GM19025 (cell line): ENCODE measurements around the gene NIPBL.
"Not testable (repeated sequence)": the region's sequence is repeated elsewhere in the genome, so short reads cannot be mapped to it uniquely, and the experiment has no call there.

Experiments
- ATAC-seq: cut with Tn5 transposase; IDR thresholded peaks from one replicate; pipeline ENCODE4 v1.9.1; 2021; ENCODE audit warnings: mild to moderate bottlenecking, low read depth, moderate library complexity; ENCODE audit not compliant: unreplicated experiment

Gene NIPBL

GRCh38 chr5:36876299-36876964, at the start of gene NIPBL:
NIPBL (plus strand) TSS chr5:36876769; CDS start chr5:36953697, 76,928 bp downstream.
- peak; percentile 45 for ATAC-seq

GRCh38 chr5:36832274-36832673, 44.3 kb upstream of the NIPBL start:
- ATAC-seq: no peak

- ATAC-seq: no peak
Observed at GRCh38 chr5:36836831-36837230, 39.7 kb upstream of the NIPBL start.

- no peak for ATAC-seq
Observed at GRCh38 chr5:36839489-36840476, 36.8 kb upstream of the NIPBL start.

- no peak for ATAC-seq
Observed at GRCh38 chr5:36841677-36842076, 34.9 kb upstream of the NIPBL start.

GRCh38 chr5:36842087-36842486, 34.5 kb upstream of the NIPBL start:
- no peak for ATAC-seq

- no peak for ATAC-seq
Observed at GRCh38 chr5:36844305-36844704, 32.3 kb upstream of the NIPBL start.

- ATAC-seq: not testable (repeated sequence)
Observed at GRCh38 chr5:36848545-36848944, 28.0 kb upstream of the NIPBL start.

- not testable (repeated sequence) for ATAC-seq
Observed at GRCh38 chr5:36852903-36853302, 23.7 kb upstream of the NIPBL start.

- no peak for ATAC-seq
Observed at GRCh38 chr5:36854402-36855140, 22.0 kb upstream of the NIPBL start.

GRCh38 chr5:36855141-36855495, 21.5 kb upstream of the NIPBL start:
- ATAC-seq: no peak

GRCh38 chr5:36861871-36862270, 14.7 kb upstream of the NIPBL start:
- ATAC-seq: no peak

GRCh38 chr5:36870399-36871040, 6.0 kb upstream of the NIPBL start:
- peak; percentile 72 for ATAC-seq

- ATAC-seq: no peak
Observed at GRCh38 chr5:36874465-36874864, 2.1 kb upstream of the NIPBL start.

GRCh38 chr5:36875051-36875789, 1.3 kb upstream of the NIPBL start:
- no peak for ATAC-seq

- peak; percentile 49 for ATAC-seq
Observed at GRCh38 chr5:36875790-36876298, 725 bp upstream of the NIPBL start.

- peak; percentile 29 for ATAC-seq
Observed at GRCh38 chr5:36876965-36877666, 547 bp downstream of the NIPBL start.

- no peak for ATAC-seq
Observed at GRCh38 chr5:36877667-36878391, 1.3 kb downstream of the NIPBL start.
